Right atrium auricular region (tissue), 2 donors: ENCODE results near the gene XKR7. TPM values are rescaled to one million over a fixed set of nuclear protein-coding genes. Genes with fewer than 3 reads are reported as not detected.

ENCODE experiments used
- DNase-seq: peaks from one replicate; pipeline ENCODE4 v3.0.0-alpha.2; 2019; ENCODE audit warnings: low spot score
- H3K27ac ChIP-seq, 2 donors: fragments of 200-600 bp; sonication (generic); 1 replicate in 1 of 2; 2 replicates in 1 of 2; pipeline ENCODE4 v1.5.1; 2016 to 2019
- H3K27me3 ChIP-seq, 2 donors: fragments of 200-600 bp; sonication (generic); one replicate each; pipeline versions ENCODE4 v1.5.1 to v1.6.0; 2017 to 2019
- H3K36me3 ChIP-seq: fragments of 200-600 bp; sonication (generic); one replicate; pipeline ENCODE4 v1.5.1; 2016
- H3K4me1 ChIP-seq, 2 donors: fragments of 200-600 bp; sonication (generic); one replicate each; pipeline versions ENCODE4 v1.5.1 to v1.6.0; 2017 to 2019
- H3K4me3 ChIP-seq, 2 donors: fragments of 200-600 bp; sonication (generic); 1 replicate in 1 of 2; 2 replicates in 1 of 2; pipeline ENCODE4 v1.5.1; 2017 to 2019; ENCODE audit warnings: mild to moderate bottlenecking in 1 of 2, moderate library complexity in 1 of 2
- H3K9me3 ChIP-seq, 2 donors: fragments of 200-600 bp; sonication (generic); one replicate each; pipeline ENCODE4 v1.5.1; 2019
- total RNA-seq, 2 donors: library from RNA; depleted of rRNA; stranded (reverse); fragments of >200 nt; gene quantifications; one replicate each; pipeline ENCODE4 v1.1.0, GENCODE V29; 2016
- TF ChIP-seq, protein P1 (sequence below), 2 donors: fragments of 200-600 bp; sonication (generic); IDR thresholded peaks; one replicate each; pipeline ENCODE4 v1.5.1; 2019; ENCODE audit warnings: antibody characterized with exemption in 2 of 2

XKR7 gene
- total RNA-seq, 2 donors from 2014 or later, result not detected

DNA sequence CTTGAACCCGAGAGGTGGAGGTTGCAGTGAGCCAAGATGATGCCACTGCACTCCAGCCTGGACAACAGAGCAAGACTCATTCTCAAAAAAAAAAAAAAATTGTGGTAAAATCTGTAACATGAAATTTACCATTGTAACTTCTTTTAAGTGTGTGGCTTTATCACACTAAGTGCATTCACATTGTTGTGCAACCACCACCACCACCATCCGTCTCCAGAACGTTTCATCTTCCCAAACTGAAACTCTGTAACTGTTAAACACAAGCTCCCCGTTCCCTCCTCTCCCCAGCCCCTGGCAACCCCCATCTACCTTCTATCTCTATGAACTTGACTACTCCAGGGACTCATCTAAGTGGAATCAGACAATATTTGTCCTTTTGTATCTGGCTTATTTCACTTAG is 45.8 kb upstream of the XKR7 start:
- no peak for DNase-seq
- TF ChIP-seq, protein P1, sequence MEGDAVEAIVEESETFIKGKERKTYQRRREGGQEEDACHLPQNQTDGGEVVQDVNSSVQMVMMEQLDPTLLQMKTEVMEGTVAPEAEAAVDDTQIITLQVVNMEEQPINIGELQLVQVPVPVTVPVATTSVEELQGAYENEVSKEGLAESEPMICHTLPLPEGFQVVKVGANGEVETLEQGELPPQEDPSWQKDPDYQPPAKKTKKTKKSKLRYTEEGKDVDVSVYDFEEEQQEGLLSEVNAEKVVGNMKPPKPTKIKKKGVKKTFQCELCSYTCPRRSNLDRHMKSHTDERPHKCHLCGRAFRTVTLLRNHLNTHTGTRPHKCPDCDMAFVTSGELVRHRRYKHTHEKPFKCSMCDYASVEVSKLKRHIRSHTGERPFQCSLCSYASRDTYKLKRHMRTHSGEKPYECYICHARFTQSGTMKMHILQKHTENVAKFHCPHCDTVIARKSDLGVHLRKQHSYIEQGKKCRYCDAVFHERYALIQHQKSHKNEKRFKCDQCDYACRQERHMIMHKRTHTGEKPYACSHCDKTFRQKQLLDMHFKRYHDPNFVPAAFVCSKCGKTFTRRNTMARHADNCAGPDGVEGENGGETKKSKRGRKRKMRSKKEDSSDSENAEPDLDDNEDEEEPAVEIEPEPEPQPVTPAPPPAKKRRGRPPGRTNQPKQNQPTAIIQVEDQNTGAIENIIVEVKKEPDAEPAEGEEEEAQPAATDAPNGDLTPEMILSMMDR (IDR thresholded peaks at IDR 0.05), result no peak
- Histone ChIP-seq H3K36me3 (no peaks in the 10 kb centered on the region), H3K4me3 (no peak overlapping the region), H3K27ac (no peak overlapping the region), H3K9me3 (no peaks in the 10 kb centered on the region), H3K4me1 (no peaks in the 10 kb centered on the region), H3K27me3 (no peaks in the 10 kb centered on the region)

DNA sequence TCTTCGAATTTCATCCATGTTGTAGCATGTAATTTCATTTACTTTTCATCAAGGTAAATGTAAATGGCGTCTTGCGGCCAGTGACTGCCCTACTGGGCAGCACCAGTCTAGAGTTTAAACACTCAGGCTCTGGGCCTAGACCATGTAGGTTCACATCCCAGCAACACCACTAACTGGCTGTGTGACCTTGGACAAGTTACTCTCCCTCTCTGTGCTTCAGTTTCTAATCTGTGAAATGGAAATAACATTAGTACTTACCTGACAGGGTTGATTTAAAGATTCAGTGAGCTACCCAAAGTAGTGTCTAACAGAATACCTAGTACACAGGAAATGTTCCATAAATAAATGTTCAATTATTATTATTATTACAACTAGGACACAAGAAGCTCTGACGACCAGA is 45.4 kb upstream of the XKR7 start:
- H3K27me3 ChIP-seq, result no peaks in the 10 kb centered on the region
- TF ChIP-seq, protein P1 (IDR thresholded peaks at IDR 0.05), result no peak

DNA sequence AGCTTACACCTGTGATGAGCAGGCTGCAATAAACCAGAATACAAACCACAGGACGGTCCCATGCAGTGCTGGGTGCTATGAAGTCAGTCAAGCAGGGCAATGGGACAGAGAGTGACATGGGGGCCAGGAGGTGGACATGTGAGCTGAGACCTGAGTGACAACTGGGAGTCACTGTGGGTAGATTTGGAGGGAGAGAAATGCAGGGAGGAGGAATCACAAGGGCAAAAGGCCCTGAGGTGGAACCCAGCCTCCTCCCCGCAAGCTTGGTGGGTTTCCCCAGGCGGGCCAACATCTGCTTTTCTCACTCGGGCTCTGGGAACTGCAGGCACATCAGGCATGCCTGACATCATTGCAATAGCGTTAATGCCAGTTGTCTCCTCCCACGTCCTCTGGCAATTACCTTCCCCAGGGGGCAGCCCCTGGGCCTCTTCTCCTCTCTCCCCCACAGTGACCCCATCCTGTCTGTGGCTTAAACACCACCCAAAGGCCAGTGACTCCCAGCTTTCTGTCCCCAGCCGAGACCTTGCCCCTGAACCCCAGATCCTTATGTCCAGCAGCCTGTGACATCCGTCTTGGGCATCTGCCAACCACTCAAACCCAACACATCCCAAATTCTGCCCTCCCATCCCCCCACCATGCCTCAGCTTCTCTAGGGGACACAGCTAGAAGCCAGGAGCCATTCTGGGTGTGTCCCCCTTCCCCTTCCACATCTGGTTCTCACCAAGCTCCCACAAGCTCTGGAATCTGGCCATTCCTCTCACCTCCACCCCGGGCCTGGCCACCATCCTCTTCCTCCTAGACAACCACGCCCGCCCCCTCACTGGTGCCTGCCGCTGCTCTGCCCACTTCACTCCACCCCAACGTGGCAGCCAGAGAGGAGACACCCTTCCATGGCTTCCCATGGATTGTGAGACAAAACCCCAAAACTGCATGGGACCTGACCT is 44.3 kb upstream of the XKR7 start:
- no peak for DNase-seq
- H3K27ac ChIP-seq, result no peak overlapping the region
- H3K36me3 ChIP-seq, result no peaks in the 10 kb centered on the region
- no peaks in the 10 kb centered on the region for H3K27me3 ChIP-seq
- TF ChIP-seq, protein P1 (IDR thresholded peaks at IDR 0.05), result no peak
- H3K4me3 ChIP-seq, result no peak overlapping the region
- H3K4me1 ChIP-seq, result no peaks in the 10 kb centered on the region
- H3K9me3 ChIP-seq, result no peaks in the 10 kb centered on the region

More for the DNA sequence above, 45.4 kb upstream of the XKR7 start:
- Histone ChIP-seq H3K4me1 (no peaks in the 10 kb centered on the region), H3K4me3 (no peak overlapping the region), H3K27ac (no peak overlapping the region), H3K9me3 (no peaks in the 10 kb centered on the region), H3K36me3 (no peaks in the 10 kb centered on the region)
- no peak for DNase-seq

DNA sequence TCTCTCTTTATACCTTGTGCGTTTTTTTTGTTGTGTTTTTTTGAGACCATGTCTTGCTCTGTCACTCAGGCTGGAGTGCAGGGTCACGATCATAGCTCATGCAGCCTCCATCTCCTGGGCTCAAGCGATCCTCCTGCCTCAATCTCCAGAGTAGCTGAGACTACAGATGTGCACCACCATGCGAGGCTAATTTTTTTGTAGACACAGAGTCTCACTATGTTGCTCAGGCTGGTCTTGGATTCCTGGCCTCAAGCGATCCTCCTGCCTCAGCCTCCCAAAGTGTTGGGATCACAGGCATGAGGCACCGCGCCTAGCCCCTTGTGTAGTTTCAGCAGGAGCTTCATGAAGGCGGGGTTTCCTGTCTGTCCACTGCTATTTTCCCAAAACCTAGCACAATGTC is 43.4 kb upstream of the XKR7 start:
- H3K4me3 ChIP-seq, result no peak overlapping the region
- H3K4me1 ChIP-seq, result no peaks in the 10 kb centered on the region
- no peaks in the 10 kb centered on the region for H3K36me3 ChIP-seq
- no peak overlapping the region for H3K27ac ChIP-seq
- H3K27me3 ChIP-seq, result no peaks in the 10 kb centered on the region
- H3K9me3 ChIP-seq, result no peaks in the 10 kb centered on the region
- TF ChIP-seq, protein P1 (IDR thresholded peaks at IDR 0.05), result no peak
- DNase-seq, result no peak

DNA sequence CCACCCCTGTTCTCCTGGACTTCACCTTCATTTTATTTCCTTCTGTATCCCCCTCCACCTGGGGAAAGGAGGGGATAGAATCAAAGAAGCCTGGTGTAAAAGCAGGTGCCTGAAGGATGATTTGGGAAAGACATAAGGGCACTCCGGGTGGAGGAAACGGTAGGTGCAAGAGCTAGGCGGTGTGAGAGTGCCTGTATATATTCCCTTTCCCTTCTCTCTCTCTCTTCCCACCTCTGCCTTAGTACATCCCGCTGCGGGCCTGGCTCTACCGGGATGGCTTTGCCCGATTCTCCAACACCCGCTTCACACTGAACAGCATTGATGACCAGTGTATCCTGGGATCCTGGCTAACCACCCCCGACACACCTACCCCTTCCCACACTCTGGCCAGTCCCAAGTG is 42.3 kb upstream of the XKR7 start:
- Histone ChIP-seq H3K36me3 (no peaks in the 10 kb centered on the region), H3K4me1 (no peaks in the 10 kb centered on the region), H3K27me3 (no peaks in the 10 kb centered on the region), H3K27ac (no peak overlapping the region), H3K4me3 (no peak overlapping the region), H3K9me3 (no peaks in the 10 kb centered on the region)
- no peak for DNase-seq
- TF ChIP-seq, protein P1 (IDR thresholded peaks at IDR 0.05), result no peak
